ENCODE results near the gene GALK1. TPM values are rescaled to one million over a fixed set of nuclear protein-coding genes. Genes with fewer than 3 reads are reported as not detected.

GALK1 gene
- total and polyA plus RNA-seq, 2 of the 13 experiments (the other 11 are each of a cell fraction or from before 2014, with no cell fraction given): 59.9 to 93.6 TPM

DNA sequence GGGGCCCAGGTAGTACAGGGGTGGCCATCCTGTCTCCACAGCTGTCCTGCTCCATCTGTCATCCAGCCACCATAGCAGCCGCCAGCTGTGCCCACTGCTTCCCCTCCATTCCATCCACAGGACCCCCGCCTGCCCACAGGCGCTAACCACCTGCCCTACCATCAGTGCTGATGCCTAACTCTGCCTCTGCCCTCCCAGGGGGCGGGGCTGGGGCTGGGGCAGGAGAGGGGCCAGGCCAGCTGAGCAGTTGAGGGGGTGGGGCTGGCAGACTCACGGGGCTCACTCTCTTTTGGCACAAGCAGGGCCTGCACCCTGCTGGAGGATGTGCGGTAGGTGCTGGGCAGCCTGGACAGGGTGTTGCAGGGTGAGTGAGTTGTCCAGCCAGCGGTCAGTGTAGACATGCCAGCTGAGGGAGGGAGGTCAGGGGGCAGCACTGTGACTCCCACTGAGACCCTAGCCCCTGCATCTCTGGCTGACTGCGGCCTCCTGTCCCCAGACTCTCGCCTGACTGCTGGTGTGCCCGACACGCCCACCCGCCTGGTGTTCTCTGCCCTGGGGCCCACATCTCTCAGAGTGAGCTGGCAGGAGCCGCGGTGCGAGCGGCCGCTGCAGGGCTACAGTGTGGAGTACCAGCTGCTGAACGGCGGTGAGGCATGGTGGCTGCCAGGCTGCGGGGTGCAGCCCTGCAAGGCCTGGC lies 9.6 kb downstream of the GALK1 start (continued):
- TF ChIP-seq, protein P1, sequence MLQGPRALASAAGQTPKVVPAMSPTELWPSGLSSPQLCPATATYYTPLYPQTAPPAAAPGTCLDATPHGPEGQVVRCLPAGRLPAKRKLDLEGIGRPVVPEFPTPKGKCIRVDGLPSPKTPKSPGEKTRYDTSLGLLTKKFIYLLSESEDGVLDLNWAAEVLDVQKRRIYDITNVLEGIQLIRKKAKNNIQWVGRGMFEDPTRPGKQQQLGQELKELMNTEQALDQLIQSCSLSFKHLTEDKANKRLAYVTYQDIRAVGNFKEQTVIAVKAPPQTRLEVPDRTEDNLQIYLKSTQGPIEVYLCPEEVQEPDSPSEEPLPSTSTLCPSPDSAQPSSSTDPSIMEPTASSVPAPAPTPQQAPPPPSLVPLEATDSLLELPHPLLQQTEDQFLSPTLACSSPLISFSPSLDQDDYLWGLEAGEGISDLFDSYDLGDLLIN (CRISPR knock-in tag; IDR thresholded peaks at IDR 0.05; ENCODE audit: borderline replicate concordance): no peak
- TF ChIP-seq SAFB2 (CRISPR knock-in tag; IDR thresholded peaks at IDR 0.05; ENCODE audit: borderline replicate concordance, low read depth) (no peak), ZNF337 (CRISPR knock-in tag; IDR thresholded peaks at IDR 0.05; ENCODE audit: borderline replicate concordance, low read depth) (no peak), ARNT2 (CRISPR knock-in tag; IDR thresholded peaks at IDR 0.05; ENCODE audit: low read depth) (no peak), HIVEP1 (CRISPR knock-in tag; IDR thresholded peaks at IDR 0.05) (no peak), AGO2 (optimal IDR thresholded peaks at IDR 0.05; ENCODE audit: low read depth, low read length) (peak; percentile 73), POLR2A (IDR thresholded peaks at IDR 0.05; ENCODE audit: insufficient read depth in 1 of 2, low read depth in 2 of 2, low read length in 2 of 2) (peak in 1 of 2 experiments; percentile 48; a peak in 2 of 4 replicates), SMC3 (IDR thresholded peaks at IDR 0.05; ENCODE audit: low read length) (no peak), RELA (CRISPR knock-in tag; IDR thresholded peaks at IDR 0.05) (no peak)
- TF ChIP-seq, protein P2, sequence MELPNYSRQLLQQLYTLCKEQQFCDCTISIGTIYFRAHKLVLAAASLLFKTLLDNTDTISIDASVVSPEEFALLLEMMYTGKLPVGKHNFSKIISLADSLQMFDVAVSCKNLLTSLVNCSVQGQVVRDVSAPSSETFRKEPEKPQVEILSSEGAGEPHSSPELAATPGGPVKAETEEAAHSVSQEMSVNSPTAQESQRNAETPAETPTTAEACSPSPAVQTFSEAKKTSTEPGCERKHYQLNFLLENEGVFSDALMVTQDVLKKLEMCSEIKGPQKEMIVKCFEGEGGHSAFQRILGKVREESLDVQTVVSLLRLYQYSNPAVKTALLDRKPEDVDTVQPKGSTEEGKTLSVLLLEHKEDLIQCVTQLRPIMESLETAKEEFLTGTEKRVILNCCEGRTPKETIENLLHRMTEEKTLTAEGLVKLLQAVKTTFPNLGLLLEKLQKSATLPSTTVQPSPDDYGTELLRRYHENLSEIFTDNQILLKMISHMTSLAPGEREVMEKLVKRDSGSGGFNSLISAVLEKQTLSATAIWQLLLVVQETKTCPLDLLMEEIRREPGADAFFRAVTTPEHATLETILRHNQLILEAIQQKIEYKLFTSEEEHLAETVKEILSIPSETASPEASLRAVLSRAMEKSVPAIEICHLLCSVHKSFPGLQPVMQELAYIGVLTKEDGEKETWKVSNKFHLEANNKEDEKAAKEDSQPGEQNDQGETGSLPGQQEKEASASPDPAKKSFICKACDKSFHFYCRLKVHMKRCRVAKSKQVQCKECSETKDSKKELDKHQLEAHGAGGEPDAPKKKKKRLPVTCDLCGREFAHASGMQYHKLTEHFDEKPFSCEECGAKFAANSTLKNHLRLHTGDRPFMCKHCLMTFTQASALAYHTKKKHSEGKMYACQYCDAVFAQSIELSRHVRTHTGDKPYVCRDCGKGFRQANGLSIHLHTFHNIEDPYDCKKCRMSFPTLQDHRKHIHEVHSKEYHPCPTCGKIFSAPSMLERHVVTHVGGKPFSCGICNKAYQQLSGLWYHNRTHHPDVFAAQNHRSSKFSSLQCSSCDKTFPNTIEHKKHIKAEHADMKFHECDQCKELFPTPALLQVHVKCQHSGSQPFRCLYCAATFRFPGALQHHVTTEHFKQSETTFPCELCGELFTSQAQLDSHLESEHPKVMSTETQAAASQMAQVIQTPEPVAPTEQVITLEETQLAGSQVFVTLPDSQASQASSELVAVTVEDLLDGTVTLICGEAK (IDR thresholded peaks at IDR 0.05): no peak
- TF ChIP-seq, protein P2 (CRISPR knock-in tag; IDR thresholded peaks at IDR 0.05): no peak
- TF ChIP-seq, protein P3, sequence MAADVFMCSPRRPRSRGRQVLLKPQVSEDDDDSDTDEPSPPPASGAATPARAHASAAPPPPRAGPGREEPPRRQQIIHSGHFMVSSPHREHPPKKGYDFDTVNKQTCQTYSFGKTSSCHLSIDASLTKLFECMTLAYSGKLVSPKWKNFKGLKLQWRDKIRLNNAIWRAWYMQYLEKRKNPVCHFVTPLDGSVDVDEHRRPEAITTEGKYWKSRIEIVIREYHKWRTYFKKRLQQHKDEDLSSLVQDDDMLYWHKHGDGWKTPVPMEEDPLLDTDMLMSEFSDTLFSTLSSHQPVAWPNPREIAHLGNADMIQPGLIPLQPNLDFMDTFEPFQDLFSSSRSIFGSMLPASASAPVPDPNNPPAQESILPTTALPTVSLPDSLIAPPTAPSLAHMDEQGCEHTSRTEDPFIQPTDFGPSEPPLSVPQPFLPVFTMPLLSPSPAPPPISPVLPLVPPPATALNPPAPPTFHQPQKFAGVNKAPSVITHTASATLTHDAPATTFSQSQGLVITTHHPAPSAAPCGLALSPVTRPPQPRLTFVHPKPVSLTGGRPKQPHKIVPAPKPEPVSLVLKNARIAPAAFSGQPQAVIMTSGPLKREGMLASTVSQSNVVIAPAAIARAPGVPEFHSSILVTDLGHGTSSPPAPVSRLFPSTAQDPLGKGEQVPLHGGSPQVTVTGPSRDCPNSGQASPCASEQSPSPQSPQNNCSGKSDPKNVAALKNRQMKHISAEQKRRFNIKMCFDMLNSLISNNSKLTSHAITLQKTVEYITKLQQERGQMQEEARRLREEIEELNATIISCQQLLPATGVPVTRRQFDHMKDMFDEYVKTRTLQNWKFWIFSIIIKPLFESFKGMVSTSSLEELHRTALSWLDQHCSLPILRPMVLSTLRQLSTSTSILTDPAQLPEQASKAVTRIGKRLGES (CRISPR knock-in tag; IDR thresholded peaks at IDR 0.05; ENCODE audit: borderline replicate concordance): no peak
- TF ChIP-seq, protein P4, sequence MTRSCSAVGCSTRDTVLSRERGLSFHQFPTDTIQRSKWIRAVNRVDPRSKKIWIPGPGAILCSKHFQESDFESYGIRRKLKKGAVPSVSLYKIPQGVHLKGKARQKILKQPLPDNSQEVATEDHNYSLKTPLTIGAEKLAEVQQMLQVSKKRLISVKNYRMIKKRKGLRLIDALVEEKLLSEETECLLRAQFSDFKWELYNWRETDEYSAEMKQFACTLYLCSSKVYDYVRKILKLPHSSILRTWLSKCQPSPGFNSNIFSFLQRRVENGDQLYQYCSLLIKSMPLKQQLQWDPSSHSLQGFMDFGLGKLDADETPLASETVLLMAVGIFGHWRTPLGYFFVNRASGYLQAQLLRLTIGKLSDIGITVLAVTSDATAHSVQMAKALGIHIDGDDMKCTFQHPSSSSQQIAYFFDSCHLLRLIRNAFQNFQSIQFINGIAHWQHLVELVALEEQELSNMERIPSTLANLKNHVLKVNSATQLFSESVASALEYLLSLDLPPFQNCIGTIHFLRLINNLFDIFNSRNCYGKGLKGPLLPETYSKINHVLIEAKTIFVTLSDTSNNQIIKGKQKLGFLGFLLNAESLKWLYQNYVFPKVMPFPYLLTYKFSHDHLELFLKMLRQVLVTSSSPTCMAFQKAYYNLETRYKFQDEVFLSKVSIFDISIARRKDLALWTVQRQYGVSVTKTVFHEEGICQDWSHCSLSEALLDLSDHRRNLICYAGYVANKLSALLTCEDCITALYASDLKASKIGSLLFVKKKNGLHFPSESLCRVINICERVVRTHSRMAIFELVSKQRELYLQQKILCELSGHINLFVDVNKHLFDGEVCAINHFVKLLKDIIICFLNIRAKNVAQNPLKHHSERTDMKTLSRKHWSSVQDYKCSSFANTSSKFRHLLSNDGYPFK (CRISPR knock-in tag; IDR thresholded peaks at IDR 0.05; ENCODE audit: borderline replicate concordance): no peak

All from HepG2 (cell line).